Psoas muscle (tissue), 8 donors: ENCODE measurements around the gene CAPN2. TPM values are rescaled to one million over a fixed set of nuclear protein-coding genes. Genes with fewer than 3 reads are reported as not detected.
A peak's percentile ranks its signal among the peaks of the same experiment; 100 is the strongest.

ENCODE experiments used
- ATAC-seq, 4 donors: fragments of 200-7000 bp; cut with Tn5 transposase; one replicate each; pipeline ENCODE4 v1.9.1; 2020; ENCODE audit warnings: moderate library complexity in 3 of 4, mild to moderate bottlenecking in 2 of 4
- DNase-seq, 2 donors: peaks; one replicate each; pipeline ENCODE4 v3.0.0-alpha.2; 2020
- H3K27ac ChIP-seq: fragments of 200-600 bp; one replicate; pipeline ENCODE4 v1.8.0; 2022
- H3K27me3 ChIP-seq, 3 donors: fragments of 200-600 bp in 1 of 3; one replicate each; pipeline versions ENCODE4 v1.6.1 to v1.8.0; 2013 to 2022; ENCODE audit warnings: low read length in 2 of 3, mild to moderate bottlenecking in 2 of 3, moderate library complexity in 1 of 3; ENCODE audit not compliant: insufficient read depth in 3 of 3
- H3K36me3 ChIP-seq, 2 donors: fragments of 200-600 bp in 1 of 2; one replicate each; pipeline versions ENCODE4 v1.6.1 to v1.8.0; 2013 to 2022; ENCODE audit warnings: low read depth in 1 of 2, mild to moderate bottlenecking in 1 of 2, moderate library complexity in 1 of 2; ENCODE audit not compliant: insufficient read depth in 1 of 2
- H3K4me1 ChIP-seq: fragments of 200-600 bp; one replicate; pipeline ENCODE4 v1.8.0; 2022
- H3K4me3 ChIP-seq: fragments of 200-600 bp; one replicate; pipeline ENCODE4 v1.8.0; 2022; ENCODE audit warnings: mild to moderate bottlenecking
- H3K9me3 ChIP-seq: fragments of 200-600 bp; one replicate; pipeline ENCODE4 v1.8.0; 2022
- CTCF ChIP-seq: fragments of 200-600 bp; IDR thresholded peaks from one replicate; pipeline ENCODE4 v1.8.0; 2022; ENCODE audit warnings: antibody characterized with exemption
- WGBS, 3 donors: extraction: QIAGEN DNeasy Blood & Tissue Kit; methylation state at CpG; one replicate each; pipeline versions ENCODE4 v1.1.6 to v1.1.7; 2013; 5-methylcytosine and 5-hydroxymethylcytosine counted together
- intact Hi-C, 2 donors: fragments of 100-400 bp; cut with DNase I; formaldehyde crosslinking; loops; one replicate each; pipeline versions ENCODE4 v1.11.0 to v1.14.2; 2022
- long read RNA-seq, 2 donors: library from polyadenylated mRNA; unstranded; transcript quantifications; one replicate each; pipeline ENCODE4 v2.0.0, GENCODE V29; 2021
- polyA plus RNA-seq, 3 donors: library from polyadenylated mRNA; stranded (reverse); fragments of 200-250 nt; gene quantifications; one replicate each; pipeline ENCODE4 v1.2.3, GENCODE V29; 2013
- total RNA-seq, 4 donors: library from RNA; stranded (reverse); fragmentation: NEBNext Ultra II Directional in 2 of 4; extraction: Animal tissue kit (Norgen Biotek cat#: 25700) in 2 of 4; gene quantifications; one replicate each; pipeline versions ENCODE4 v1.2.1 to v1.2.4, GENCODE V29; 2021 to 2023
- donor health status: healthy with polysubstance abuse.
- donor health status: DM: no; HTN: no; CAD: no; lungs with moderate emphysema.
- donor health status: Bipolar disorder and iron deficiency.
- donor health status: healthy.
- donor health status: DM: yes; HTN: yes; CAD: no.
- donor health status: DM: no; HTN: no; CAD: no.
- donor health status: DM: no; HTN: no; CAD: no.
- donor health status: DM: yes; HTN: yes; CAD: no.

Gene CAPN2
- total RNA-seq (100 to 1,000 TPM in 3 of 4 donors, 10 to 100 TPM in 1; 77.1 to 151 (median 105) TPM), polyA plus RNA-seq (100 to 1,000 TPM in 1 of 3 donors, 10 to 100 TPM in 2; 47.6 to 157 (median 73.2) TPM)
- long read RNA-seq, donor 1, partial matches to known transcripts: 1 of 8 reads
- long read RNA-seq, donor 1, other reads (novel, unspliced or antisense): 5 of 8 reads
- long read RNA-seq, donor 2, partial matches to known transcripts: 3 of 11 reads
- long read RNA-seq, donor 2, other reads (novel, unspliced or antisense): 5 of 11 reads

GRCh38 chr1:223712194-223712849 is at the start of gene CAPN2:
CAPN2 (plus strand) TSS chr1:223712539; CDS start chr1:223712641, 102 bp downstream.
- Histone ChIP-seq H3K9me3 (no peaks in the 10 kb centered on the region), H3K4me3 (peak within 1 kb of the TSS; percentile 89), H3K27me3 (no peaks in the 10 kb centered on the region), H3K36me3 (peaks cover 0 to 7% of the 10 kb centered on the region in 2 donors), H3K27ac (peak within 1 kb of the TSS; percentile 96), H3K4me1 (peaks cover 48% of the 10 kb centered on the region)
- intact Hi-C loops: loop anchor here in 1 of 2 donors (1.0 kb wide), 1 partner anchor 37 kb away; no protein-coding TSS in a partner anchor
- DNase-seq (peak; percentile 91 to 94), ATAC-seq (peak; percentile 93 to 94 (median 94))
- 0% methylated on average over 42 to 74 of the region's 74 CpGs for WGBS, 3 donors
- TF ChIP-seq CTCF: peak; percentile 81

GRCh38 chr1:223662943-223663342 is 49.4 kb upstream of the CAPN2 start:
- Histone ChIP-seq H3K27ac (no peak overlapping the region), H3K27me3 (no peaks in the 10 kb centered on the region), H3K4me1 (no peaks in the 10 kb centered on the region), H3K36me3 (no peaks in the 10 kb centered on the region), H3K4me3 (no peak overlapping the region), H3K9me3 (no peaks in the 10 kb centered on the region)
- no peak for TF ChIP-seq CTCF
- ATAC-seq (no peak), DNase-seq (no peak)
- 66 to 69% (median 67%) methylated on average over 5 of the region's 5 CpGs for WGBS, 3 donors
- intact Hi-C loops: no loop called here

- no peak overlapping the region for H3K27ac ChIP-seq
- TF ChIP-seq CTCF: no peak
- no peaks in the 10 kb centered on the region for H3K27me3 ChIP-seq
- ATAC-seq (no peak), DNase-seq (no peak)
- H3K4me1 ChIP-seq: no peaks in the 10 kb centered on the region
- intact Hi-C loops: no loop called here
- H3K36me3 ChIP-seq: no peaks in the 10 kb centered on the region
- H3K9me3 ChIP-seq: no peaks in the 10 kb centered on the region
- whole genome bisulfite sequencing, 3 donors: 77 to 80% (median 77%) methylated on average over 5 of the region's 5 CpGs
- no peak overlapping the region for H3K4me3 ChIP-seq
Measured at GRCh38 chr1:223664106-223664505, 48.2 kb upstream of the CAPN2 start.

- Histone ChIP-seq H3K4me1 (no peaks in the 10 kb centered on the region), H3K9me3 (no peaks in the 10 kb centered on the region), H3K4me3 (no peak within 1 kb of the TSS), H3K27ac (no peak within 1 kb of the TSS), H3K27me3 (no peaks in the 10 kb centered on the region), H3K36me3 (no peaks in the 10 kb centered on the region)
- ATAC-seq (no peak), DNase-seq (no peak)
- intact Hi-C loops: no loop called here
- 74 to 76% (median 74%) methylated on average over 6 of the region's 6 CpGs for WGBS, 3 donors
- TF ChIP-seq CTCF: no peak
Measured at GRCh38 chr1:223665592-223666312, 46.6 kb upstream of the CAPN2 start, which contains the start of gene CAPN8. CAPN8 (minus strand) TSS chr1:223665701; CDS start chr1:223665646, 55 bp downstream.
